Mesodermal cell (in vitro differentiated cells): ENCODE data around the gene SNRK.
"Not testable (repeated sequence)": the region's sequence is repeated elsewhere in the genome, so short reads cannot be mapped to it uniquely, and the experiment has no call there.

ENCODE experiments used
- H3K27ac ChIP-seq: 2 replicates; pipeline ENCODE4 v1.7.0; 2013; ENCODE audit warnings: mild to moderate bottlenecking, low read depth, low read length, moderate library complexity; ENCODE audit not compliant: severe bottlenecking
- H3K36me3 ChIP-seq: 2 replicates; pipeline ENCODE4 v1.7.1; 2013; ENCODE audit warnings: mild to moderate bottlenecking, low read length, moderate library complexity; ENCODE audit not compliant: control insufficient read depth, insufficient read depth
- H3K4me1 ChIP-seq: one replicate; pipeline ENCODE4 v1.7.1; 2013; ENCODE audit warnings: mild to moderate bottlenecking, low read length; ENCODE audit not compliant: insufficient read depth, control insufficient read depth, poor library complexity, severe bottlenecking
- H3K4me3 ChIP-seq: 2 replicates; pipeline ENCODE4 v1.7.0; 2013; ENCODE audit warnings: low read length, control low read depth, mild to moderate bottlenecking; ENCODE audit not compliant: insufficient read depth, poor library complexity, severe bottlenecking; ENCODE audit errors: extremely low read depth
- H3K9me3 ChIP-seq: 2 replicates; pipeline ENCODE4 v1.7.1; 2013; ENCODE audit warnings: mild to moderate bottlenecking, low read length, moderate library complexity; ENCODE audit not compliant: control insufficient read depth
- WGBS, 2 experiments: methylation state at CpG; one replicate each; pipeline ENCODE4 v1.1.5; 2013; ENCODE audit warnings: missing lambda C conversion rate in 2 of 2; ENCODE audit not compliant: insufficient coverage in 2 of 2; 5-methylcytosine and 5-hydroxymethylcytosine counted together

Gene SNRK

GRCh38 chr3:43345246-43345645, 58.9 kb downstream of the SNRK start:
- Histone ChIP-seq H3K4me1 (no peaks in the 10 kb centered on the region), H3K27ac (no peak overlapping the region), H3K4me3 (no peak overlapping the region), H3K36me3 (peaks cover 81% of the 10 kb centered on the region), H3K9me3 (no peaks in the 10 kb centered on the region)
- 81 to 91% methylated on average over 4 of the region's 4 CpGs for WGBS, 2 experiments

DNA sequence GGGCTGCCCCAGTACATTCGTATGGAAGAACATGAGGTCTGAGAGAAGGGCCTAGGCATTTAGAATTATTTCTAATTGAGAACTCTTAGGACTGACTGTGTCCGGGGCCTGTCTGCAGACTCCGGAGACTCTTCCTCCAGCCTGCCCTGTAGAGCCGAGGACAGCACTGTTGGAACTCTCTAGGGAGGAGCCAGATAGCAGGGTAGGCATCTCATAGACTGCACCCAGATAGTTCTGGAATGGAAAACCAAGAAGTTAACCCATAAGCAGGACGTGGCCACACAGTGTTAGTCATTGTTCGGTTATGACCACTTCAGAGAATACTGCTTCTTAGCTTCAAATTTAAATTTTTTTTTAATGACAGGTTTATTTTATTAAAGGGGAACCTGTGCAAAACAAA, 59.5 kb downstream of the SNRK start:
- Histone ChIP-seq H3K27ac (no peak overlapping the region), H3K4me1 (no peaks in the 10 kb centered on the region), H3K9me3 (no peaks in the 10 kb centered on the region), H3K36me3 (peaks cover 77% of the 10 kb centered on the region), H3K4me3 (no peak overlapping the region)
- WGBS, 2 experiments, result 88 to 92% methylated on average over 6 of the region's 6 CpGs

DNA sequence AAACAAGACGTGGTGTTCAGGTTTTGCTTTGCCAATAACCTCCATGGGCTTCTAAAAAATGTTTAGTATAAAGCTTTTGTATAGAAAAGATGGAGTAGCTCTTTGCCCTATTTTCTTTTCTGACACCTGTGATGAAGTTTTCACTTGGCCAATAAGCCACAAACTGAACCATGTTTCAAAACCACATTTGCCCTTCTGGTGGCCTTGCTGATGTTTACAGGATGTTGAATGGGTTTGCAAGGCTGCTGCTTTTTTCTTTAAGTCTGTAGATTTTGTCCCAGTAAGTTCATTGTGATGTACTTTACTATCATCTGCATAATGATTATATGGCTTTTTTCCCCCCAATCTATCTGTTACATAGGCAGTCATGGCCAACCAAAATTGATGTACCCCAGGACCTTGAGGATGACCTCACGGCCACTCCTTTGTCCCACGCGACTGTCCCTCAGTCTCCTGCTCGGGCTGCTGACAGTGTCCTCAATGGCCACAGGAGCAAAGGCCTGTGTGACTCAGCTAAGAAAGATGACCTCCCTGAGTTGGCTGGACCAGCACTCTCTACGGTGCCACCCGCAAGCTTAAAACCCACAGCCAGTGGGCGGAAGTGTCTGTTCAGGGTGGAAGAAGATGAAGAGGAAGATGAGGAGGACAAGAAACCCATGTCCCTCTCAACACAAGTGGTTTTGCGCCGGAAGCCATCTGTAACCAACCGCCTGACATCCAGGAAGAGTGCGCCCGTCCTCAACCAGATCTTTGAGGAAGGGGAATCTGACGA, 60.8 kb downstream of the SNRK start:
- WGBS, 2 experiments, result 98% methylated on average over 7 to 10 of the region's 14 CpGs

DNA sequence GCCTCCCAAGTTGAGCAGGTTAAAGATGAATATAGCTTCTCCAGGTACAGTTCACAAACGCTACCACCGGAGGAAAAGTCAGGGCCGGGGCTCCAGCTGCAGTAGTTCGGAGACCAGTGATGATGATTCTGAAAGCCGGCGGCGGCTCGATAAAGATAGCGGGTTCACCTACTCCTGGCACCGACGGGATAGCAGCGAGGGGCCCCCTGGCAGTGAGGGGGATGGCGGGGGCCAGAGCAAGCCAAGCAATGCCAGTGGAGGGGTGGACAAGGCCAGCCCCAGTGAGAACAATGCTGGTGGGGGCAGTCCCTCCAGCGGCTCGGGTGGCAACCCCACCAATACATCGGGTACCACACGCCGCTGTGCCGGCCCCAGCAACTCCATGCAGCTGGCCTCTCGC, 61.4 kb downstream of the SNRK start:
- no peaks in the 10 kb centered on the region for H3K4me1 ChIP-seq
- no peak overlapping the region for H3K27ac ChIP-seq
- peaks cover 5% of the 10 kb centered on the region for H3K9me3 ChIP-seq
- H3K4me3 ChIP-seq, result no peak overlapping the region
- 95 to 97% methylated on average over 20 of the region's 20 CpGs for WGBS, 2 experiments
- peaks cover 64% of the 10 kb centered on the region for H3K36me3 ChIP-seq

More for the DNA sequence above, 60.8 kb downstream of the SNRK start:
- H3K4me3 ChIP-seq, result no peak overlapping the region
- H3K36me3 ChIP-seq, result peaks cover 70% of the 10 kb centered on the region
- H3K4me1 ChIP-seq, result no peaks in the 10 kb centered on the region
- no peaks in the 10 kb centered on the region for H3K9me3 ChIP-seq
- H3K27ac ChIP-seq, result no peak overlapping the region

DNA sequence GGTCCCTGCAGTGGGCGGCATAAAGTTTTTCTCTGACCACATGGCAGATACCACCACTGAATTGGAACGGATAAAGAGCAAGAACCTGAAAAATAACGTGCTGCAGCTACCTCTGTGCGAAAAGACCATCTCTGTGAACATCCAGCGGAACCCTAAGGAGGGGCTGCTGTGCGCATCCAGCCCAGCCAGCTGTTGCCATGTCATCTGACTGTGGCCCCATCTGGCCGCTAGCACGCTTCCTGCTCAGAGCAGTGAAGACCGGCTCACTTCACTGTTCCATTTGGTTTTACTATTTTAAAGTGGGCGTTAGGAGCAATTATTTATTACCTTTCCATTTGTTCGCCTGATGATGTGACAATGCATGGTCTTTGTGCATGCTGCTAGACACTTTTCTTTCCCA, 62.0 kb downstream of the SNRK start:
- 96% methylated on average over 8 to 9 of the region's 11 CpGs for WGBS, 2 experiments

GRCh38 chr3:43348852-43349574, 62.7 kb downstream of the SNRK start:
- peaks cover 55% of the 10 kb centered on the region for H3K36me3 ChIP-seq
- no peak overlapping the region for H3K27ac ChIP-seq
- 100% methylated on average over 2 to 4 of the region's 4 CpGs for WGBS, 2 experiments

More for the DNA sequence above, 62.0 kb downstream of the SNRK start:
- Histone ChIP-seq H3K27ac (no peak overlapping the region), H3K4me3 (no peak overlapping the region), H3K9me3 (peaks cover 7% of the 10 kb centered on the region), H3K4me1 (no peaks in the 10 kb centered on the region), H3K36me3 (peaks cover 62% of the 10 kb centered on the region)

GRCh38 chr3:43349716-43350115, 63.4 kb downstream of the SNRK start:
- Histone ChIP-seq H3K4me3 (no peak overlapping the region), H3K36me3 (peaks cover 51% of the 10 kb centered on the region), H3K9me3 (peaks cover 7% of the 10 kb centered on the region), H3K27ac (no peak overlapping the region), H3K4me1 (no peaks in the 10 kb centered on the region)
- 90% methylated on average over 3 of the region's 3 CpGs; no CpG with 5 or more reads in 1 of the 2 experiments for WGBS, 2 experiments

More at GRCh38 chr3:43348852-43349574, 62.7 kb downstream of the SNRK start:
- peaks cover 7% of the 10 kb centered on the region for H3K9me3 ChIP-seq
- H3K4me3 ChIP-seq, result no peak overlapping the region
- no peaks in the 10 kb centered on the region for H3K4me1 ChIP-seq

DNA sequence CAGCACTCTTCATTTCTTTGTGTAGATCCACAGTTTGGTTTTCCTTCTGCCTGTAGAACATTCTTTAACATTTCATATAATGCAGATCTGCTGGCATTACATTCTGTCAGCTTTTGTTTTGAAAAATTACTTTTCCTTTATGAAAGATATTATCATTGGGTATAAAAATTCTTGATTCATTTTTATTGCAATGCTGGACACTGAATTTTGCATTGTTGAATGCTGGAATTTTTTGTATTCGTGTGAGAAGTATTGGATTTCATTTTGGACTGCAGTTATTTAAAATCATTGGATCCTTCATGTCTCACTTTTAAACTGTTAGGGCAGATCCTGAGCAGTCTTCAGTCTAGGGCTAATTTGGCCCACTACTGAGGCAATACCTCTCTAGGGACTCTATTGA, 67.1 kb downstream of the SNRK start:
- H3K4me3 ChIP-seq, result no peak overlapping the region
- WGBS, 2 experiments, result 71% methylated on average over 1 of the region's 1 CpG; no CpG with 5 or more reads in 1 of the 2 experiments
- peaks cover 21% of the 10 kb centered on the region for H3K36me3 ChIP-seq
- H3K9me3 ChIP-seq, result peaks cover 14% of the 10 kb centered on the region
- no peak overlapping the region for H3K27ac ChIP-seq
- no peaks in the 10 kb centered on the region for H3K4me1 ChIP-seq

DNA sequence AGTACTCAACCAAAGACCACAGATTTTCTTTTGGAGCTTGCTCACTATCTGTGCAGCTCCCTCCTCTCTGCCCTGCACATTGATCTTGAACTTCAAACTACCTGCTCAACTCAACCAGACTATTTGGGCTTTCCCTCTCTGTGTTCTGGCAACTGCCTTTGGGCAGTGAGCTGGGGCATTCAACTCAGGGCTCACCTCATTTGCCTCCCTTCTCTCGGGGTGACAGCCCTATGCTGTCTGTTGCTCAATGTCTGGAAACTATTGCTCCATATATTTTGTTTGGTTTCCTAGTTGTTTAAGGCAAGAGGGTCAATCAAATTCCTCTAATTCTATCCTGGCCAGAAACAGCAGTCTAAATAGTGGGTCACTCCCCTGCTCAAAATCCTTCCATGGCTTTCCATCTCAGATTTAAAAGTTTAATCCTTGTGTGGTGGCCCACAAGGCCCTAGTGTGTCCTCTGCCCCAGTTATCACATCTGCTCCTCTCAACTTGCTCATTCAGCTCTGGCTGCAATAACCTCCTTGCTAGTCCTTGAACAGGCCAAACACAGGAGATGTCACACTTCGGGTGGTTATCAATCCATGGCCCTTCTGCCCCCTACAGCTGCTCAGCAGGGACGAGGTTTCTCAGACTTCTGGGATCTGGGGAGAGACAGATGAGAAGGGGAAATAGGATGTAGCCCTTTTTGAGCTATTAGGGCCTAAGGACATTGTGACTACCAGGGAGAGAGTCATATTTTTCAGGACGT, 67.8 kb downstream of the SNRK start:
- no peaks in the 10 kb centered on the region for H3K4me1 ChIP-seq

DNA sequence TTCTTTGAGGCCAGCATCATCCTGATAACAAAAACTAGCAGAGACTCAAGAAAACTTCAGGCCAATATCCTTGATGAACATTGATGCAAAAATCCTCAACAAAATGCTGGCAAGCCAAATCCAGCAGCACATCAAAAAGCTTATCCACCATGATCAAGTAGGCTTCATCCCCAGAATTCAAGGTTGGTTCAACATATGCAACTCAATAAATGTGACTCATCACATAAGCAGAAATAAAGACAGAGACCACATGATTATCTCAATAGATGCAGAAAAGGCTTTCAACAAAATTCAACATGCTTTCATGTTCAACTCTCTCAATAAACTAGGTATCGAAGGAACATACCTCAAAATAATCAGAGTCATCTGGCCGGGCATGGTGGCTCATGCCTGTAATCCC, 69.7 kb downstream of the SNRK start:
- not testable (repeated sequence) for H3K27ac ChIP-seq, H3K4me1 ChIP-seq, H3K36me3 ChIP-seq, H3K4me3 ChIP-seq
- 92 to 100% methylated on average over 2 of the region's 2 CpGs for WGBS, 2 experiments
- peaks cover 14% of the 10 kb centered on the region for H3K9me3 ChIP-seq

More for the DNA sequence above, 67.8 kb downstream of the SNRK start:
- no peak overlapping the region for H3K4me3 ChIP-seq
- WGBS, 2 experiments, result 86 to 100% methylated on average over 2 to 3 of the region's 4 CpGs
- peaks cover 14% of the 10 kb centered on the region for H3K9me3 ChIP-seq
- peaks cover 14% of the 10 kb centered on the region for H3K36me3 ChIP-seq
- no peak overlapping the region for H3K27ac ChIP-seq
